Measurements from ENCODE around the gene GJB3.
"Not testable (repeated sequence)": the region's sequence is repeated elsewhere in the genome, so short reads cannot be mapped to it uniquely, and the experiment has no call there.

GJB3 gene

DNA sequence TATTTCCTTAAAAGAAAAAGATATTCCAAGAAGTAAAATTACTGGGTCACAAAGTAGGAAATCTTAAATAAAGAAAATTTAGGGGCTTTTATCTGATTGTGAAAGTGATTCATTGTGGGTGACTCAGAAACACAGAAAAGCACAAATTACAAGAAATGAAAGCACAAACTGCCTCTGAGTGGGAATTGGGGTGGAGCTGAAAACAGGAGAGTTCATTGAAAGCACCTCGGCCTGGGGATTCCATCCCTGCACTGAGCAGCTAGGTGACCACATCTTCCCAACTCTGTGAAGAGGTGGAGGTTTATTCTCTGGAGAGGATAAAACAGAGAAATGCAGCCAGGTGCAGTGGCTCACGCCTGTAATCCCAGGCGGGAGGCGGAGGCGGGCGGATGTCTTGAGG, 19.2 kb downstream of the GJB3 start:
- WGBS (ENCODE audit: insufficient coverage), result 95% methylated on average over 3 of the region's 6 CpGs
- Histone ChIP-seq H3K36me3 (ENCODE audit: control insufficient read depth in 4 of 4, insufficient read depth in 4 of 4, low read length in 3 of 4) (no peaks in the 10 kb centered on the region), H3K27me3 (replicated peaks in 2 of 5; ENCODE audit: control insufficient read depth in 4 of 5, insufficient read depth in 5 of 5, low read length in 4 of 5) (peaks cover 0 to 2% (median 0%) of the 10 kb centered on the region in 5 experiments), H3K4me3 (ENCODE audit: control insufficient read depth in 1 of 7, extremely low read depth in 1 of 7, insufficient read depth in 4 of 7, low read depth in 2 of 7, low read length in 6 of 7) (no peak overlapping the region), H3K27ac (ENCODE audit: insufficient read depth in 1 of 2, low read depth in 1 of 2, low read length in 2 of 2, poor library complexity in 1 of 2, severe bottlenecking in 2 of 2) (no peak overlapping the region), H3K4me1 (ENCODE audit: control extremely low read depth in 1 of 4, control insufficient read depth in 4 of 4, insufficient read depth in 4 of 4, low read length in 3 of 4) (no peaks in the 10 kb centered on the region), H3K9me3 (ENCODE audit: control extremely low read depth in 1 of 5, control insufficient read depth in 4 of 5, insufficient read depth in 2 of 5, low read depth in 1 of 5, low read length in 4 of 5) (peaks cover 0 to 6% (median 0%) of the 10 kb centered on the region in 5 experiments)
- ChIA-PET POLR2A (no interaction called here), CTCF (no interaction called here)
- DNase-seq, result peak in 1 of 3 donors; percentile 17

DNA sequence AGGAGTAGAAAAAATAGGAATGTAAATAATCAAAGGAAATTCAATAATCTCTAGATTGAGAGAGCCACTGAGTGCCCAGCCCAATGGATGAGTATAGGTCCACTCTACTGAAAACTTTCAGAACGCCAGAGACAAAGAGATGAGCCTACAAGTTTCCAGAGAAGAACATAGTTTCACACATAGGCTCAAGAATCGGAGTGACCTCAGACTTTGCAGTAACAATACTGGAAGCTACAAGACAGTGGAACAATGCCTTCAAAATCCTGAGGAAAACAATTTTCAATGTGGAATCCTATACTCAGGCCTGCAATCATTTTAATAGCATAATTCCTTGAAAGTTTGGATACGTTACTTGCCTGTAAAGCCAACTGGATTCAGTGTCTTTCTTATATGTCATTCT, 22.8 kb downstream of the GJB3 start:
- 94% methylated on average over 3 of the region's 3 CpGs for WGBS (ENCODE audit: insufficient coverage)
- Histone ChIP-seq H3K27ac (ENCODE audit: insufficient read depth in 1 of 2, low read depth in 1 of 2, low read length in 2 of 2, poor library complexity in 1 of 2, severe bottlenecking in 2 of 2) (no peak overlapping the region), H3K9me3 (ENCODE audit: control extremely low read depth in 1 of 5, control insufficient read depth in 4 of 5, insufficient read depth in 2 of 5, low read depth in 1 of 5, low read length in 4 of 5) (peaks cover 0 to 6% (median 0%) of the 10 kb centered on the region in 5 experiments), H3K4me1 (ENCODE audit: control extremely low read depth in 1 of 4, control insufficient read depth in 4 of 4, insufficient read depth in 4 of 4, low read length in 3 of 4) (no peaks in the 10 kb centered on the region), H3K36me3 (ENCODE audit: control insufficient read depth in 4 of 4, insufficient read depth in 4 of 4, low read length in 3 of 4) (no peaks in the 10 kb centered on the region), H3K27me3 (replicated peaks in 2 of 5; ENCODE audit: control insufficient read depth in 4 of 5, insufficient read depth in 5 of 5, low read length in 4 of 5) (peaks cover 0 to 3% (median 0%) of the 10 kb centered on the region in 5 experiments), H3K4me3 (ENCODE audit: control insufficient read depth in 1 of 7, extremely low read depth in 1 of 7, insufficient read depth in 4 of 7, low read depth in 2 of 7, low read length in 6 of 7) (no peak overlapping the region)
- CTCF ChIA-PET, result no interaction called here
- POLR2A ChIA-PET, result no interaction called here
- DNase-seq, result no peak

DNA sequence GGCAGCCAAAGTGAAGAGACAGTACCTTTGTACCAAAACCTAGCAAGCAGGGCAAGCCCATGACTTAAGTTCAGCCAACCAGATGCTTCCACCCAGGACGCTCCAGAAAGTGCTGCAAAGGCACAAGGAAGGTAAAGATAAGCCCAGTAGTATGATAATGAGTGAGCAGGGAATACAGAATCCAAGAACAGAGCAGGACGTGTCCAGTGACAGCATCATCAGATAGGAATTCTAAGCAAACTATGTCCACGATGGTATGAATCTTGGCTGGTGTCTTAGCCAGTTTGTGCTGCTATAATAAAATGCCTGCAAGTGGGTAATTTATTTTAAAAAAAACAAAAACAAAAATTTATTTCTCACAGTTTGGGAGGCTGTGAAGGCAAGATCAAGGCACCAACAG, 25.4 kb downstream of the GJB3 start:
- CTCF ChIA-PET, result no interaction called here
- no peak for DNase-seq
- WGBS (ENCODE audit: insufficient coverage), result 94% methylated on average over 2 of the region's 3 CpGs

DNA sequence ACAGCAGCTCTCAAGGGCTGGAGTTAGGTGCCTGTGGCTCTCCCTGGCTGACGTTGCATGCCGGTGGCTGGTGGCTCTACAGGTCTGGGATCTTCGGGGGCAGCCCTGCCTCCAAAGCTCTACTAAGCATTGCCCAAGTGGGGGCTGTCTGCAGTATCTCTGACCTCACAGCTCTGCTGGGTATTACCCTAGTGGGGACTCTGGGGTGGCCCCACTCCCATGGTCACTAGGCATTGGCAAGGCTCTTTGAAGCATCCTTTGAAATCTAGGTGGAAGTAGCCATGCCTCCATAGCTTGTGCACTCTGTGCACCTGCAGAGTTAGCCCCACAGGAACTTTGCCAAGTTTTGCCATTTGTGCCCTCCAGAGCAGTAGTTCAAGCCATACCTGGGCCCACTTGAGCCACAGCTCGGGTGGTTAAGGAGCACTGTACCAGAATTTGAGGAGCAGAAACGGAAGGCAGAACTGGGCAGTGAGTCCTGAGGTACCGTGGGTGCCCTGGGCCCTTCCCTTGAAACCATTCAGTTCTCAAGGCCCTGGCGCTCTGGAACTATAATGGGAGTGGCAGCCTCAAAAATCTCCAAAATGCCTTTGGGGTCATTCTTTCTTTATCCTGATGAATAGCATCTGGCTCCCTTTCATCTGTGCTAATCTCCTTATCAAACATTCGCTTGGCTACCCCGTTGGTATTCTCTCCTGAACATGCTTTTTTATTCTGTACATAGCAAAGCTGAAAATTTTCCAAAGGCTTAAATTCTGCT, 27.2 kb downstream of the GJB3 start:
- ChIA-PET POLR2A (no interaction called here), CTCF (no interaction called here)
- peaks cover 0 to 8% (median 0%) of the 10 kb centered on the region in 5 experiments for H3K9me3 ChIP-seq (ENCODE audit: control extremely low read depth in 1 of 5, control insufficient read depth in 4 of 5, insufficient read depth in 2 of 5, low read depth in 1 of 5, low read length in 4 of 5)
- over 99% methylated on average over 9 of the region's 9 CpGs for WGBS (ENCODE audit: insufficient coverage)
- H3K36me3 ChIP-seq (ENCODE audit: control insufficient read depth in 4 of 4, insufficient read depth in 4 of 4, low read length in 3 of 4), result no peaks in the 10 kb centered on the region
- H3K4me3 ChIP-seq (ENCODE audit: control insufficient read depth in 1 of 7, extremely low read depth in 1 of 7, insufficient read depth in 4 of 7, low read depth in 2 of 7, low read length in 6 of 7), result no peak overlapping the region
- no peak for DNase-seq
- H3K4me1 ChIP-seq (ENCODE audit: control extremely low read depth in 1 of 4, control insufficient read depth in 4 of 4, insufficient read depth in 4 of 4, low read length in 3 of 4), result no peaks in the 10 kb centered on the region
- H3K27me3 ChIP-seq (replicated peaks in 2 of 5; ENCODE audit: control insufficient read depth in 4 of 5, insufficient read depth in 5 of 5, low read length in 4 of 5), result peaks cover 0 to 3% (median 0%) of the 10 kb centered on the region in 5 experiments
- no peak overlapping the region for H3K27ac ChIP-seq (ENCODE audit: insufficient read depth in 1 of 2, low read depth in 1 of 2, low read length in 2 of 2, poor library complexity in 1 of 2, severe bottlenecking in 2 of 2)

More for the DNA sequence above, 25.4 kb downstream of the GJB3 start:
- H3K4me1 ChIP-seq (ENCODE audit: control extremely low read depth in 1 of 4, control insufficient read depth in 4 of 4, insufficient read depth in 4 of 4, low read length in 3 of 4), result no peaks in the 10 kb centered on the region
- no peak overlapping the region for H3K4me3 ChIP-seq (ENCODE audit: control insufficient read depth in 1 of 7, extremely low read depth in 1 of 7, insufficient read depth in 4 of 7, low read depth in 2 of 7, low read length in 6 of 7)
- no peaks in the 10 kb centered on the region for H3K36me3 ChIP-seq (ENCODE audit: control insufficient read depth in 4 of 4, insufficient read depth in 4 of 4, low read length in 3 of 4)
- no peak overlapping the region for H3K27ac ChIP-seq (ENCODE audit: insufficient read depth in 1 of 2, low read depth in 1 of 2, low read length in 2 of 2, poor library complexity in 1 of 2, severe bottlenecking in 2 of 2)
- POLR2A ChIA-PET, result no interaction called here
- H3K27me3 ChIP-seq (replicated peaks in 2 of 5; ENCODE audit: control insufficient read depth in 4 of 5, insufficient read depth in 5 of 5, low read length in 4 of 5), result peaks cover 0 to 3% (median 0%) of the 10 kb centered on the region in 5 experiments
- peaks cover 0 to 8% (median 0%) of the 10 kb centered on the region in 5 experiments for H3K9me3 ChIP-seq (ENCODE audit: control extremely low read depth in 1 of 5, control insufficient read depth in 4 of 5, insufficient read depth in 2 of 5, low read depth in 1 of 5, low read length in 4 of 5)

DNA sequence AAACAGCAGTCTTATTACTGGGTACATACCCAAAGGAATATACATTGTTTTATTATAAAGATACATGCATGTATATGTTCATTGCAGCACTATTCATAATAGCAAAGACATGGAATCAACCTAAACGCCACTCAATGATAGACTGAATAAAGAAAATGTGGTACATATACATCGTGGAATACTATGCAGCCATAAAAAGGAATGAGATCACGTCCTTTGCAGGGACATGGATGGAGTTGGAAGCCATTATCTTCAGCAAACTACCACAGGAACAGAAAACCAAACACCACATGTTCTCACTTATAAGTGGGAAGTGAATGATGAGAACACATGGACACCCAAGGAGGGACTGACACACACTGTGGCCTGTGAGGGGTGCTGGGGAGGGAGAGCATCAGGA, 29.8 kb downstream of the GJB3 start:
- H3K4me1 ChIP-seq (ENCODE audit: control extremely low read depth in 1 of 4, control insufficient read depth in 4 of 4, insufficient read depth in 4 of 4, low read length in 3 of 4); H3K9me3 ChIP-seq (ENCODE audit: control extremely low read depth in 1 of 5, control insufficient read depth in 4 of 5, insufficient read depth in 2 of 5, low read depth in 1 of 5, low read length in 4 of 5); H3K4me3 ChIP-seq (ENCODE audit: control insufficient read depth in 1 of 7, extremely low read depth in 1 of 7, insufficient read depth in 4 of 7, low read depth in 2 of 7, low read length in 6 of 7); H3K27me3 ChIP-seq (replicated peaks in 2 of 5; ENCODE audit: control insufficient read depth in 4 of 5, insufficient read depth in 5 of 5, low read length in 4 of 5); POLR2A ChIA-PET; DNase-seq; H3K36me3 ChIP-seq (ENCODE audit: control insufficient read depth in 4 of 4, insufficient read depth in 4 of 4, low read length in 3 of 4); CTCF ChIA-PET; H3K27ac ChIP-seq (ENCODE audit: insufficient read depth in 1 of 2, low read depth in 1 of 2, low read length in 2 of 2, poor library complexity in 1 of 2, severe bottlenecking in 2 of 2): not testable (repeated sequence)
- WGBS (ENCODE audit: insufficient coverage), result no CpG with 5 or more reads among the region's 3 CpGs

DNA sequence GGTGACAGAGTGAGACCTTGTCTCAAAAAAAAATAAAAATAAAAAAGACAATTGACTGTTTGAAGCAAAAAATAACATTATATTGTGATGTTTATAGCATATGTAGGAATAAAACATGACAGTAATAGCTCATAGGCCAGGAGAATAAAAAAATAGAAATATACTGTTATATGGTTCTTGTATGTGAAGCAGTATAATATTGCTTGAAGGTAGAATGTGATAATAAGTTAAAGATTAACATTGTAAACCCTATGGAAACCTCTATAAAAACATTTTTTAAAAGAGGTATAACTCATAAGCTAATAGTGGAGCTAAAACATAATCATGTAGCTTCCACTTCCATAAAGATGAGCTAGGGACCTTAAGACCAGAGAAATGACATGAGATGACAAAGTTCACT, 35.3 kb downstream of the GJB3 start:
- Histone ChIP-seq H3K27me3 (replicated peaks in 2 of 5; ENCODE audit: control insufficient read depth in 4 of 5, insufficient read depth in 5 of 5, low read length in 4 of 5) (peaks cover 0 to 3% (median 0%) of the 10 kb centered on the region in 5 experiments), H3K9me3 (ENCODE audit: control extremely low read depth in 1 of 5, control insufficient read depth in 4 of 5, insufficient read depth in 2 of 5, low read depth in 1 of 5, low read length in 4 of 5) (peaks cover 0 to 3% (median 0%) of the 10 kb centered on the region in 5 experiments), H3K27ac (ENCODE audit: insufficient read depth in 1 of 2, low read depth in 1 of 2, low read length in 2 of 2, poor library complexity in 1 of 2, severe bottlenecking in 2 of 2) (no peak overlapping the region), H3K4me3 (ENCODE audit: control insufficient read depth in 1 of 7, extremely low read depth in 1 of 7, insufficient read depth in 4 of 7, low read depth in 2 of 7, low read length in 6 of 7) (no peak overlapping the region), H3K36me3 (ENCODE audit: control insufficient read depth in 4 of 4, insufficient read depth in 4 of 4, low read length in 3 of 4) (no peaks in the 10 kb centered on the region), H3K4me1 (ENCODE audit: control extremely low read depth in 1 of 4, control insufficient read depth in 4 of 4, insufficient read depth in 4 of 4, low read length in 3 of 4) (no peaks in the 10 kb centered on the region)
- POLR2A ChIA-PET, result interaction anchor here (0.7 kb wide), 1 partner anchor 9 kb away, joined by 3 read pairs; no protein-coding TSS in a partner anchor
- CTCF ChIA-PET, result interaction anchor here (0.6 kb wide), 1 partner anchor 101 kb away, joined by 3 read pairs; no protein-coding TSS in a partner anchor
- DNase-seq, result no peak

DNA sequence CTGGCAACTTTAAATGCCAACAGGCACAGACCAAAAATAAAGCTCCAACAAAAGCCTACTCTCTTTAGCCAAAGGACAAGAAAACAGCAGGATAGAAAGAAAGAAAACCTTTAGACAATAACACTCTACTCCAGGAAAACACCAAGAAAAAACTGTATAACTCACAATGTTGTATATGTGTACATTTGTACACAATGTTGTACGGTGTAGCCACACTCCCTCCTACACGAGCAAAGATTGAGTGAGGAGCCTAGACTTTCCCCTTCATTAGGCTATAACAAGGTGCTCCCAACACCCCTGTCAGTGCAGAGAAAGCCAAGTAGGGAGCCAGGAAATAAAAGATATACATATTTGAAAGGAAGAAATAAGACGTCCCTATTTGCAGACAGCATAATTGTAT, 35.8 kb downstream of the GJB3 start:
- no peaks in the 10 kb centered on the region for H3K36me3 ChIP-seq (ENCODE audit: control insufficient read depth in 4 of 4, insufficient read depth in 4 of 4, low read length in 3 of 4)
- ChIA-PET POLR2A (interaction anchor here (0.7 kb wide), 1 partner anchor 9 kb away, joined by 3 read pairs; no protein-coding TSS in a partner anchor), CTCF (interaction anchor here (0.6 kb wide), 1 partner anchor 102 kb away, joined by 3 read pairs; no protein-coding TSS in a partner anchor)
- WGBS (ENCODE audit: insufficient coverage), result no CpG with 5 or more reads among the region's 3 CpGs
- peaks cover 0 to 3% (median 0%) of the 10 kb centered on the region in 5 experiments for H3K27me3 ChIP-seq (replicated peaks in 2 of 5; ENCODE audit: control insufficient read depth in 4 of 5, insufficient read depth in 5 of 5, low read length in 4 of 5)
- no peak overlapping the region for H3K27ac ChIP-seq (ENCODE audit: insufficient read depth in 1 of 2, low read depth in 1 of 2, low read length in 2 of 2, poor library complexity in 1 of 2, severe bottlenecking in 2 of 2)
- H3K9me3 ChIP-seq (ENCODE audit: control extremely low read depth in 1 of 5, control insufficient read depth in 4 of 5, insufficient read depth in 2 of 5, low read depth in 1 of 5, low read length in 4 of 5), result peaks cover 0 to 3% (median 0%) of the 10 kb centered on the region in 5 experiments
- no peak for DNase-seq
- H3K4me3 ChIP-seq (ENCODE audit: control insufficient read depth in 1 of 7, extremely low read depth in 1 of 7, insufficient read depth in 4 of 7, low read depth in 2 of 7, low read length in 6 of 7), result no peak overlapping the region
- H3K4me1 ChIP-seq (ENCODE audit: control extremely low read depth in 1 of 4, control insufficient read depth in 4 of 4, insufficient read depth in 4 of 4, low read length in 3 of 4), result peaks cover 0 to 2% (median 0%) of the 10 kb centered on the region in 4 experiments
